H1 (cell line): Measurements from ENCODE around the gene PCNX1. TPM values are rescaled to one million over a fixed set of nuclear protein-coding genes. Genes with fewer than 3 reads are reported as not detected.

Source experiments
- CTCF ChIA-PET: fragments of 300-600 bp; sonication (Branson Sonifier 250); formaldehyde crosslinking; loops from one replicate; lab custom pipeline; 2021; ENCODE audit not compliant: partially characterized antibody; lab: Charles Lee
- POLR2A ChIA-PET: fragments of 300-600 bp; sonication (Branson Sonifier 250); formaldehyde crosslinking; loops from one replicate; lab custom pipeline; 2021; ENCODE audit warnings: inconsistent platforms; ENCODE audit not compliant: partially characterized antibody; lab: Charles Lee
- DNase-seq, 2 experiments: peaks; one replicate each; pipeline versions ENCODE4 v3.0.0 to v3.0.0-alpha.2; 2010 to 2022; ENCODE audit warnings: low spot score in 2 of 2, low read depth in 1 of 2, mixed read lengths in 1 of 2
- FAIRE-seq: peaks from 2 replicates; lab custom pipeline; 2011; peaks lifted over from hg19 to GRCh38; lab: Jason Lieb, UNC
- H2AFZ ChIP-seq: 2 replicates; pipeline ENCODE4 v1.8.1; 2012; ENCODE audit warnings: low read length, inconsistent platforms
- H2AK5ac ChIP-seq: 2 replicates; pipeline ENCODE4 v1.6.1; 2013; ENCODE audit warnings: low read depth, low read length
- H2BK120ac ChIP-seq: replicated peaks from 2 replicates; pipeline ENCODE3; 2013; ENCODE audit warnings: low read depth, low read length, inconsistent platforms
- H2BK12ac ChIP-seq: 2 replicates; pipeline ENCODE4 v1.6.1; 2013; ENCODE audit warnings: low read depth, low read length
- H2BK15ac ChIP-seq: 2 replicates; pipeline ENCODE4 v1.6.1; 2013; ENCODE audit warnings: low read length
- H2BK20ac ChIP-seq: 2 replicates; pipeline ENCODE4 v1.6.1; 2013; ENCODE audit warnings: low read length
- H2BK5ac ChIP-seq: 2 replicates; pipeline ENCODE4 v1.6.1; 2013; ENCODE audit warnings: low read depth, low read length
- H3K14ac ChIP-seq: 2 replicates; pipeline ENCODE4 v1.6.1; 2013; ENCODE audit warnings: inconsistent platforms; ENCODE audit not compliant: insufficient read length
- H3K18ac ChIP-seq: 2 replicates; pipeline ENCODE4 v1.6.1; 2013; ENCODE audit warnings: low read length; ENCODE audit errors: extremely low read depth
- H3K23ac ChIP-seq: 2 replicates; pipeline ENCODE4 v1.6.1; 2013; ENCODE audit warnings: inconsistent platforms; ENCODE audit not compliant: insufficient read length
- H3K23me2 ChIP-seq: 2 replicates; pipeline ENCODE4 v1.6.1; 2013; ENCODE audit warnings: low read depth, low read length
- H3K27ac ChIP-seq: 2 replicates; pipeline ENCODE4 v1.6.1; 2011; ENCODE audit warnings: low read depth, low read length, inconsistent platforms
- H3K27me3 ChIP-seq, 4 experiments: replicated peaks in 1 of 4; 1 replicate in 1 of 4; 2 replicates in 3 of 4; pipeline versions ENCODE4 v1.6.1 to v1.8.1; 2011 to 2013; ENCODE audit warnings: low read length in 3 of 4, mild to moderate bottlenecking in 3 of 4, inconsistent platforms in 2 of 4, mixed read lengths in 2 of 4, moderate library complexity in 1 of 4; ENCODE audit not compliant: control insufficient read depth in 3 of 4, insufficient read depth in 3 of 4; ENCODE audit errors: extremely low read depth in 1 of 4
- H3K36me3 ChIP-seq, 4 experiments: 2 replicates each; pipeline versions ENCODE4 v1.6.1 to v1.8.1; 2011 to 2013; ENCODE audit warnings: mild to moderate bottlenecking in 4 of 4, low read length in 3 of 4, moderate library complexity in 2 of 4, control low read depth in 1 of 4, inconsistent platforms in 1 of 4; ENCODE audit not compliant: insufficient read depth in 4 of 4, control insufficient read depth in 2 of 4
- H3K4ac ChIP-seq: replicated peaks from 2 replicates; pipeline ENCODE3; 2013; ENCODE audit warnings: low read length, low read depth, mixed read lengths, inconsistent platforms; ENCODE audit not compliant: insufficient read length
- H3K4me1 ChIP-seq, 4 experiments: replicated peaks in 1 of 4; 1 replicate in 1 of 4; 2 replicates in 3 of 4; pipeline versions ENCODE4 v1.6.1 to v1.8.1; 2011 to 2013; ENCODE audit warnings: low read length in 3 of 4, inconsistent platforms in 2 of 4, mixed read lengths in 1 of 4; ENCODE audit not compliant: insufficient read depth in 4 of 4, control insufficient read depth in 3 of 4
- H3K4me2 ChIP-seq, 2 experiments: 2 replicates each; pipeline versions ENCODE4 v1.6.1 to v1.8.1; 2011 to 2013; ENCODE audit warnings: low read depth in 2 of 2, low read length in 2 of 2, control low read depth in 1 of 2, inconsistent platforms in 1 of 2, mild to moderate bottlenecking in 1 of 2; ENCODE audit not compliant: insufficient read depth in 1 of 2
- H3K4me3 ChIP-seq, 4 experiments: fragments of 200-600, 300-600 bp in 1 of 4; sonication (generic), shearing (Covaris generic), sonication (Bioruptor Twin) in 1 of 4; 2 replicates each; pipeline versions ENCODE4 v1.5.1 to v1.8.1; 2011 to 2016; ENCODE audit warnings: low read length in 4 of 4, low read depth in 3 of 4, control low read depth in 2 of 4, inconsistent platforms in 2 of 4, mild to moderate bottlenecking in 2 of 4, mixed read lengths in 1 of 4, moderate library complexity in 1 of 4; ENCODE audit not compliant: insufficient read depth in 2 of 4; ENCODE audit errors: extremely low read depth in 1 of 4
- H3K56ac ChIP-seq: replicated peaks from 2 replicates; pipeline ENCODE3; 2013; ENCODE audit warnings: low read depth, mild to moderate bottlenecking, mixed read lengths, low read length, inconsistent platforms; ENCODE audit not compliant: insufficient read length
- H3K79me1 ChIP-seq: 2 replicates; pipeline ENCODE4 v1.6.1; 2013; ENCODE audit warnings: low read depth, low read length, control low read depth
- H3K79me2 ChIP-seq, 2 experiments: 2 replicates each; pipeline versions ENCODE4 v1.6.1 to v1.8.1; 2012 to 2013; ENCODE audit warnings: low read length in 2 of 2, mild to moderate bottlenecking in 2 of 2, inconsistent platforms in 1 of 2; ENCODE audit not compliant: insufficient read depth in 2 of 2, control insufficient read depth in 1 of 2
- H3K9ac ChIP-seq, 4 experiments: replicated peaks in 1 of 4; 1 replicate in 1 of 4; 2 replicates in 3 of 4; pipeline versions ENCODE4 v1.6.1 to v1.8.1; 2011 to 2013; ENCODE audit warnings: low read depth in 3 of 4, low read length in 3 of 4, control low read depth in 2 of 4, mild to moderate bottlenecking in 2 of 4, moderate library complexity in 2 of 4, inconsistent platforms in 1 of 4; ENCODE audit errors: extremely low read depth in 1 of 4
- H3K9me3 ChIP-seq, 2 experiments: 2 replicates each; pipeline versions ENCODE4 v1.6.1 to v1.8.1; 2012 to 2013; ENCODE audit warnings: mild to moderate bottlenecking in 2 of 2, moderate library complexity in 2 of 2, control low read depth in 1 of 2, inconsistent platforms in 1 of 2, low read depth in 1 of 2, low read length in 1 of 2, mixed read lengths in 1 of 2; ENCODE audit not compliant: insufficient read depth in 2 of 2
- H4K20me1 ChIP-seq, 2 experiments: replicated peaks in 1 of 2; 2 replicates each; pipeline versions ENCODE3 to v1.8.1; 2011 to 2013; ENCODE audit warnings: inconsistent platforms in 2 of 2, low read length in 2 of 2, mild to moderate bottlenecking in 1 of 2; ENCODE audit not compliant: insufficient read depth in 2 of 2, control insufficient read depth in 1 of 2
- H4K5ac ChIP-seq: 2 replicates; pipeline ENCODE4 v1.6.1; 2013; ENCODE audit warnings: low read length, low read depth, mixed read lengths, inconsistent platforms; ENCODE audit not compliant: insufficient read length
- H4K8ac ChIP-seq: 2 replicates; pipeline ENCODE4 v1.8.0; 2013; ENCODE audit warnings: mild to moderate bottlenecking, moderate library complexity, low read length, inconsistent platforms; ENCODE audit not compliant: insufficient read depth; ENCODE audit errors: extremely low read depth
- H4K91ac ChIP-seq: replicated peaks from 2 replicates; pipeline ENCODE3; 2013; ENCODE audit warnings: low read length, mixed read lengths, inconsistent platforms; ENCODE audit not compliant: insufficient read length
- ASH2L ChIP-seq: fragments of 200-600, 300-600 bp; sonication (generic); IDR thresholded peaks from one replicate; pipeline ENCODE4 v1.7.1; 2017; ENCODE audit warnings: low read length
- EP300 ChIP-seq, 2 experiments: IDR thresholded peaks; 1 replicate in 1 of 2; 2 replicates in 1 of 2; pipeline ENCODE4 v1.6.1; 2011 to 2012; ENCODE audit warnings: low read depth in 2 of 2, low read length in 2 of 2, mild to moderate bottlenecking in 2 of 2, borderline replicate concordance in 1 of 2, inconsistent platforms in 1 of 2, moderate library complexity in 1 of 2
- HDAC6 ChIP-seq: IDR thresholded peaks from one replicate; pipeline ENCODE4 v1.7.1; 2012; ENCODE audit warnings: low read depth, mild to moderate bottlenecking, inconsistent platforms, low read length, moderate library complexity
- NRF1 ChIP-seq: IDR thresholded peaks from 2 replicates; pipeline ENCODE4 v1.6.1; 2011; ENCODE audit warnings: mild to moderate bottlenecking, low read depth, low read length, improper control_type of control experiment
- POLR2A ChIP-seq, 2 experiments: IDR thresholded peaks; 1 replicate in 1 of 2; 2 replicates in 1 of 2; pipeline ENCODE4 v1.6.1; 2011; ENCODE audit warnings: low read depth in 2 of 2, low read length in 2 of 2, mild to moderate bottlenecking in 2 of 2; ENCODE audit errors: control extremely low read depth in 1 of 2
- RAD21 ChIP-seq, 2 experiments: IDR thresholded peaks in 1 of 2; conservative IDR thresholded peaks in 1 of 2; 2 replicates each; pipeline ENCODE4 v1.6.1; 2011; ENCODE audit warnings: low read depth in 2 of 2, low read length in 2 of 2, improper control_type of control experiment in 1 of 2, inconsistent platforms in 1 of 2, mild to moderate bottlenecking in 1 of 2, moderate library complexity in 1 of 2
- SP1 ChIP-seq: IDR thresholded peaks from 2 replicates; pipeline ENCODE4 v1.6.1; 2011; ENCODE audit warnings: low read depth, low read length
- SP4 ChIP-seq: IDR thresholded peaks from 2 replicates; pipeline ENCODE4 v1.6.1; 2012; ENCODE audit warnings: low read length, inconsistent platforms
- SRF ChIP-seq: IDR thresholded peaks from 2 replicates; pipeline ENCODE4 v1.6.1; 2011; ENCODE audit warnings: mild to moderate bottlenecking, low read depth, low read length, moderate library complexity
- TAF1 ChIP-seq: IDR thresholded peaks from 2 replicates; pipeline ENCODE4 v1.6.1; 2011; ENCODE audit warnings: mild to moderate bottlenecking, low read depth, low read length
- TBP ChIP-seq: IDR thresholded peaks from 2 replicates; pipeline ENCODE4 v1.6.1; 2011; ENCODE audit warnings: low read depth, low read length, improper control_type of control experiment
- YY1 ChIP-seq: IDR thresholded peaks from 2 replicates; pipeline ENCODE4 v1.6.1; 2011; ENCODE audit warnings: low read depth, mild to moderate bottlenecking, low read length
- ZNF274 ChIP-seq: IDR thresholded peaks from 2 replicates; pipeline ENCODE4 v1.7.0; 2012; ENCODE audit warnings: low read length, borderline replicate concordance; ENCODE audit errors: extremely low read depth
- WGBS, 2 experiments: shearing (Covaris generic) in 1 of 2; methylation state at CpG; one replicate each; pipeline versions ENCODE4 v1.1.6 to v1.1.7; 2013 to 2015; ENCODE audit warnings: low lambda C conversion rate in 2 of 2, mixed read lengths in 2 of 2, inconsistent platforms in 1 of 2, low coverage in 1 of 2, missing lambda C conversion rate in 1 of 2; ENCODE audit not compliant: insufficient replicate concordance in 2 of 2, insufficient coverage in 1 of 2, insufficient read length in 1 of 2; ENCODE audit errors: extremely low coverage in 1 of 2, missing lambda C conversion rate in 1 of 2; 5-methylcytosine and 5-hydroxymethylcytosine counted together
- polyA plus RNA-seq, 7 experiments: library from polyadenylated mRNA; depleted of rRNA in 3 of 7; stranded (reverse) in 5 of 7; unstranded in 2 of 7; fragments of >200 nt in 5 of 7; fragments of 200-250 nt in 2 of 7; gene quantifications; 1 replicate in 5 of 7; 2 replicates in 1 of 7; 4 replicates in 1 of 7; pipeline versions ENCODE4 v1.2.1 to v1.2.3, GENCODE V29; 2011 to 2013; ENCODE audit warnings: missing spikeins in 2 of 7, mixed read lengths in 2 of 7
- total RNA-seq: library from RNA; stranded (reverse); fragmentation: NEBNext Ultra II Directional; extraction: Animal tissue kit (Norgen Biotek cat#: 25700); gene quantifications from 2 replicates; pipeline ENCODE4 v1.2.1, GENCODE V29; 2021

The PCNX1 gene
- total and polyA plus RNA-seq, 2 of the 8 experiments (the other 6 are each of a cell fraction or from before 2014, with no cell fraction given), result 37.7 to 53.2 TPM

DNA sequence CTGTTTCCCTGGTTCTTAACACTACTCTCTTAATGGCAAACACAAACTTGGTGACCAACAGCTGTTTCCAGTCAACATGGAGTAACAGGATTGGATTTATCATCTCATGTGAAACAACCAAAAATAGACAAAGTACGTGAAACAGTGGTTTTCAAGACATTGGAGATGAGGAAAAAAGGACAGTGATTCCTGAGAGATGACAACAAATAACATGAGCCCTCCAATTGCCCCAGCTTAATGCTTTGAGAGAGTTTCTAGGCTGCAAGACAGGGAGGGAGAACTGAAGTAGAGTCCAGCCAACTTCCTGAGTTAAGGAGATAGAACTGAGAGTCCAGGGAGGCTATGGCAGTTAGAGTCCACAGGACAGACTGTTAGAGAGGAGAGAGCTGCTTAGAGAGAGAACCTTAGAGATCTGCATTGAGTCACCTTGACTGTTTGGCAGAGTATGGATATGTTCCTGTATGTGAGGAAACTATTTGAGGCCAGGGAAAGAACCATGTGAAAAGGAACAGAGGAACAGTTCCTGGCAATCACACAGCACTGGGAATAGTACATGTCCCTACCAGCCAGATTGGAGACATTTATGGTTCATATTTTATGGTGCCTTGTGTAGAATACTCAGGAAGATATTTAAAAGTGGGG, 106.4 kb downstream of the PCNX1 start:
- Histone ChIP-seq H2AK5ac (no peak overlapping the region), H3K27me3 (no peaks in the 10 kb centered on the region), H3K18ac (no peak overlapping the region), H3K14ac (no peak overlapping the region), H4K20me1 (no peaks in the 10 kb centered on the region), H3K27ac (no peak overlapping the region), H2AFZ (no peak overlapping the region), H3K23ac (no peak overlapping the region), H3K79me1 (no peaks in the 10 kb centered on the region), H2BK15ac (no peak overlapping the region), H4K91ac (no peak overlapping the region), H2BK12ac (no peak overlapping the region), H3K9ac (no peak overlapping the region), H2BK20ac (no peak overlapping the region), H3K79me2 (no peaks in the 10 kb centered on the region), H4K8ac (no peak overlapping the region), H2BK5ac (no peak overlapping the region), H3K4me2 (no peak overlapping the region), H4K5ac (no peak overlapping the region), H3K36me3 (peaks cover 0 to 29% (median 5%) of the 10 kb centered on the region in 4 experiments; a peak in 6 of 8 replicates), H2BK120ac (no peak overlapping the region), H3K4ac (no peak overlapping the region), H3K4me3 (no peak overlapping the region), H3K4me1 (no peaks in the 10 kb centered on the region), H3K56ac (no peak overlapping the region), H3K9me3 (no peaks in the 10 kb centered on the region), H3K23me2 (no peaks in the 10 kb centered on the region)
- DNase-seq, result no peak
- no peak for FAIRE-seq
- CTCF ChIA-PET, result interaction anchor here (1.1 kb wide), 1 partner anchor 57 kb away, joined by 3 read pairs; no protein-coding TSS in a partner anchor
- POLR2A ChIA-PET, result no interaction called here
- 65% methylated on average over 1 of the region's 1 CpG; no CpG with 5 or more reads in 1 of the 2 experiments for WGBS, 2 experiments
- TF ChIP-seq POLR2A (IDR thresholded peaks at IDR 0.05; ENCODE audit: control extremely low read depth in 1 of 2, low read depth in 2 of 2, low read length in 2 of 2), result no peak
- TF ChIP-seq YY1, result no peak
- TF ChIP-seq HDAC6, result no peak
- no peak for TF ChIP-seq NRF1
- no peak for TF ChIP-seq RAD21 (IDR thresholded peaks at IDR 0.05 in 1 of 2, conservative IDR thresholded peaks at IDR 0.05 in 1 of 2; ENCODE audit: low read depth in 2 of 2, low read length in 2 of 2)
- TF ChIP-seq SRF, result no peak
- TF ChIP-seq EP300 (IDR thresholded peaks at IDR 0.05; ENCODE audit: borderline replicate concordance in 1 of 2, low read depth in 2 of 2, low read length in 2 of 2), result no peak
- no peak for TF ChIP-seq TAF1
- TF ChIP-seq ZNF274, result no peak
- no peak for TF ChIP-seq TBP
- no peak for TF ChIP-seq SP4
- no peak for TF ChIP-seq SP1
- no peak for TF ChIP-seq ASH2L
